ENCODE results near the gene DCST1. TPM values are rescaled to one million over a fixed set of nuclear protein-coding genes. Genes with fewer than 3 reads are reported as not detected.

Gene DCST1
- total and polyA plus RNA-seq, 2 of the 4 experiments (the other 2 are of a cell fraction), result not detected

DNA sequence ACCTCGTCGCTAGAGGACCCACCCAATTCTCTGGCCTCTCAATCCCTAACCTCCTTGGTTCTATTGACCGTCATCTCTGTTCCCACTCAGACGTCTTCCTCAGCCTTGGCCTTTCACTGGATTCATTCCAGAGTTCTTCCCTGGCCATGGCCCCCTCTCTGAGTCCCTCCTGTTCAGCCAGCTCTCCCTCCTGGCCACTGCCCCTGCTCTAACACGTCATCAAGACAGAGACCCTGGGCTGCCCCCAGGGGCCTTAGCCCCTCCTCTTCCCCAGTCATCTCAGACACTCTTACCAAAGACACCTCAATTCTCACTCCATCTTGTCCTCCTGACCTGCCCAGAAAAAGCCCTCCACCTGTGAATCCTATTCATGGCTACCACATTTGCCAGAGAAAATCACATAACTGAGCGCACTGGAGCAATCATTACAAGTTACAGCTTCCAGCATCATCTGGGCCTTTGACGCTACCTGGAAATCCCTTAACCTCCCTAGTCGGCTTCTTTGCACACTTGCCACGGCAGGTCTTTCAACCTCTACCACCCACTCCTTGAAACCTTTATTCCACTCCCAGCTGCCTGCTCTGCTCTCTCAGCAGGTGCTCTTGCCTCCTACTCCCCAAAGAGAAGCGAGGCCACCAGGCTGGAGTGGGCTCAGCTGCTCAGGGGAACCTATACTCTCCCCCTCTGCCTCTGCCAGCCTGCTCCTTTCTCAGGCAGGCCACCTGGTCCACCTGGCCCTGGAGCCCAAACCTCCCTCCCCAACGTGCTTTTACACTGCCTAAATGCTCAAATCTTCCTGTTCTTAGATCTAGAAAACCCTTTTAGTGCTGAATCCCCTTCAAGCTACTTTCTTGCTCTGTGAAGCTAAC is 14.0 kb upstream of the DCST1 start:
- Histone ChIP-seq H4K91ac (ENCODE audit: insufficient read depth, low read depth, low read length) (no peak overlapping the region), H2AFZ (replicated peaks; ENCODE audit: low read length, poor library complexity) (no peak overlapping the region), H3K27me3 (ENCODE audit: control insufficient read depth, insufficient read depth, low read length) (peaks cover 2% of the 10 kb centered on the region; the same call in 1 of the 2 replicates), H3K4me1 (ENCODE audit: control insufficient read depth, insufficient read depth, low read length) (peaks cover 6% of the 10 kb centered on the region; the same call in 1 of the 2 replicates), H2BK20ac (ENCODE audit: low read depth, low read length) (no peak overlapping the region), H3K23ac (ENCODE audit: low read depth, low read length) (no peak overlapping the region), H3K18ac (ENCODE audit: low read depth, low read length) (no peak overlapping the region), H4K20me1 (ENCODE audit: insufficient read depth, low read length) (no peaks in the 10 kb centered on the region; the same call in 1 of the 2 replicates), H3K27ac (ENCODE audit: insufficient read depth, low read length) (no peak overlapping the region), H2BK5ac (ENCODE audit: low read depth, low read length, poor library complexity, severe bottlenecking) (no peak overlapping the region), H3K14ac (replicated peaks; ENCODE audit: low read depth, low read length) (0 out of 2 replicates have a peak overlapping the region, but pooled peaks have one; percentile 14), H4K5ac (ENCODE audit: low read depth, low read length) (no peak overlapping the region), H3K9me3 (ENCODE audit: control insufficient read depth, insufficient read depth, low read length) (no peaks in the 10 kb centered on the region), H3K36me3 (ENCODE audit: control insufficient read depth, insufficient read depth, low read length) (peaks cover 16% of the 10 kb centered on the region; the same call in 1 of the 2 replicates), H3K9me1 (ENCODE audit: insufficient read depth, low read length) (peaks cover 2% of the 10 kb centered on the region; the same call in 1 of the 2 replicates), H2AK5ac (ENCODE audit: low read depth, low read length) (no peak overlapping the region), H3K9ac (ENCODE audit: low read depth, low read length) (no peak overlapping the region), H2BK120ac (ENCODE audit: low read depth, low read length) (no peak overlapping the region), H3K4me2 (ENCODE audit: low read depth, low read length) (no peak overlapping the region), H3K4me3 (ENCODE audit: insufficient read depth, low read depth, low read length) (no peak overlapping the region), H3K56ac (ENCODE audit: extremely low read depth, insufficient read depth, low read length) (no peak overlapping the region), H3K79me1 (ENCODE audit: low read depth in 1 of 2, low read length in 2 of 2) (no peaks in the 10 kb centered on the region; a peak in 1 of 4 replicates), H3K4ac (ENCODE audit: low read depth, low read length) (no peak overlapping the region), H4K8ac (ENCODE audit: low read depth in 2 of 2, low read length in 2 of 2) (no peak overlapping the region), H2BK15ac (ENCODE audit: low read depth, low read length) (no peak overlapping the region), H2AK9ac (replicated peaks; ENCODE audit: low read depth, low read length, poor library complexity) (peak overlapping the region; percentile 45)
- TF ChIP-seq FOS (IDR thresholded peaks at IDR 0.05; ENCODE audit: low read depth, low read length) (no peak), CEBPB (IDR thresholded peaks at IDR 0.05; ENCODE audit: low read depth, low read length) (no peak), MXI1 (IDR thresholded peaks at IDR 0.05; ENCODE audit: borderline replicate concordance, low read depth, low read length) (no peak), MAFK (IDR thresholded peaks at IDR 0.05; ENCODE audit: low read depth, low read length) (no peak), SMC3 (IDR thresholded peaks at IDR 0.05; ENCODE audit: low read depth, low read length) (no peak)
- BruUV-seq (replicated peaks), result no TSS peak
- ChIA-PET POLR2A (ENCODE audit: unreplicated experiment) (no interaction called here), CTCF (interaction anchor here (0.5 to 1.1 kb wide), 2 partner anchors 20 to 423 kb away, joined by 3 to 4 read pairs; no protein-coding TSS in a partner anchor)
- intact Hi-C loops (cut with micrococcal nuclease) (no loop called here), dilution Hi-C loops (cut with HindIII; ENCODE audit: low sequenced_read_pairs, unreplicated experiment) (no loop called here), in situ Hi-C loops (cut with MboI; ENCODE audit: low sequenced_read_pairs) (no loop called here)
- DNase-seq (no peak), ATAC-seq (ENCODE audit: low read depth) (no peak)
- 80% methylated on average over 9 of the region's 11 CpGs; no CpG with 5 or more reads in 1 of the 2 experiments for WGBS, 2 experiments (ENCODE audit: extremely low coverage in 2 of 2, insufficient read length in 1 of 2)

Data from IMR-90 (cell line).